Measurements from ENCODE around the gene ZNF792. TPM values are rescaled to one million over a fixed set of nuclear protein-coding genes. Genes with fewer than 3 reads are reported as not detected.
"Not testable (repeated sequence)": the region's sequence is repeated elsewhere in the genome, so short reads cannot be mapped to it uniquely, and the experiment has no call there.

The ZNF792 gene
- total RNA-seq, 1 experiment from 2014 or later, result 11.4 TPM

DNA sequence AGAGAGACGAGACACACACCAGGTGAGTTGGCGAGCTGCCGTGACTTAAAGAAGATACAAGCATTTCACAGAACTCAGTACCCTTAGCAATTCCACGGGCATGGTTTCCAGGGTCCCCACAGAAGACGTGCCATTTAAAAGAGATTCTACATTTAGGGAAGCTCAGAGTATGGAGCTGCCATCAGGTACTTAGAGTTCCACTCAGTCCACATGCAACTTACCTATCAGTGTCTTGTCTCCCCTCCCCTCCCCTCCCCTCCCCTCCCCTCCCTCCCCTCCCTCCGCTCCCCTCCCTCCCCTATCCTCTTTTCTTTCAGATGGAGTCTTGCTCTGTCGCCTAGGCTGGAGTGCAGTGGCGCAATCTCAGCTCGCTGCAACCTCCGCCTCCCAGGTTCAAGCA, 25.1 kb downstream of the ZNF792 start:
- Histone ChIP-seq H3K36me3 (ENCODE audit: insufficient read depth, low read length) (peaks cover 68% of the 10 kb centered on the region), H3K9me2 (replicated peaks; ENCODE audit: insufficient read depth, low read length) (no peaks in the 10 kb centered on the region), H3K9me3 (ENCODE audit: low read length) (peaks cover 18% of the 10 kb centered on the region), H3K4me1 (ENCODE audit: low read length) (no peaks in the 10 kb centered on the region), H2AFZ (ENCODE audit: low read length) (no peak overlapping the region), H3K27me3 (ENCODE audit: low read length) (no peaks in the 10 kb centered on the region), H3K79me2 (ENCODE audit: low read length) (no peaks in the 10 kb centered on the region), H3K27ac (ENCODE audit: low read length) (no peak overlapping the region), H4K20me1 (ENCODE audit: insufficient read depth, low read depth, low read length) (no peaks in the 10 kb centered on the region), H3K4me2 (ENCODE audit: low read depth, low read length, poor library complexity, severe bottlenecking) (no peak overlapping the region), H3K9ac (ENCODE audit: low read length) (no peak overlapping the region), H3K4me3 (ENCODE audit: low read length) (no peak overlapping the region)
- no peak for DNase-seq

DNA sequence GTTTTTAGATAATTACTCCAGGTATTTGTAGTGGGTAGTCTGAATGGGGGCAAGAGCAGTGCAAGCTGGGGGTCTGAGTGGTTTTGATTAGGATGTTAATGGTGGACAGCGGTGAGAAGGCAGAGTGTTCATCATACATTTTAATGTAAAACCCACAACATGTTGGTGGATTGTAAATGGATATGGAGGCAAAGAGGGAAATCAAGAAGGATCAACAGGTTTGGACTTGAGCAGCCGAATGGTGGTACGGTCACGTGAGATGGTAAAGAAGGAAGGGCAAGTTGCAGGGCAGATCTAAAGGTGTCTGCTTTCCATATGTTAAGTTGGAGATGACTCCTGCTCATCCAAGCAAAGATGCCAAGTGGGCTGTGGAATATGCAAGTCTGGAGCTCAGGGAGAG, 27.8 kb downstream of the ZNF792 start:
- no peak for DNase-seq
- Histone ChIP-seq H2AFZ (ENCODE audit: low read length) (no peak overlapping the region), H3K4me3 (ENCODE audit: low read length) (no peak overlapping the region), H3K9me2 (replicated peaks; ENCODE audit: insufficient read depth, low read length) (no peaks in the 10 kb centered on the region), H3K9ac (ENCODE audit: low read length) (no peak overlapping the region), H3K27me3 (ENCODE audit: low read length) (no peaks in the 10 kb centered on the region), H3K9me3 (ENCODE audit: low read length) (no peaks in the 10 kb centered on the region; the same call in 1 of the 2 replicates), H3K79me2 (ENCODE audit: low read length) (no peaks in the 10 kb centered on the region), H3K4me2 (ENCODE audit: low read depth, low read length, poor library complexity, severe bottlenecking) (no peak overlapping the region), H4K20me1 (ENCODE audit: insufficient read depth, low read depth, low read length) (no peaks in the 10 kb centered on the region), H3K36me3 (ENCODE audit: insufficient read depth, low read length) (peaks cover 66% of the 10 kb centered on the region), H3K27ac (ENCODE audit: low read length) (no peak overlapping the region), H3K4me1 (ENCODE audit: low read length) (no peaks in the 10 kb centered on the region)

DNA sequence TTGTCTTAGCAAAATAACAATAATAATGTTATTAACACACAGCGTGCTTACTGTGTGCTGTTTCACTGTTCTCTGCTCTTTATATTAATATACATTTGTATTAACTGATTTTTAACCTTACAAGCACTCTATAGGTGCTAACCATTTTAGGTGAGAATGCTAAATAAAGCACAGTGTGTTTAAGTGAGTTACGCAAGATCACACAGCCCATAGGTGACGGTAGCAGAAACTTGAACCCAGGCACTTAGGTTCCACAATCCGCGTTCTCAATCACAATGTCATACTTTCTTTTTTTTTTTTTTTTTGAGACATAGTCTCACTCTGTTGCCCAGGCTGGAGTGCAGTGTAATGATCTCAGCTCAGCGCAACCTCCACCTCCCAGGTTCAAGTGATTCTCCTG, 31.5 kb downstream of the ZNF792 start:
- Histone ChIP-seq H3K9me2 (replicated peaks; ENCODE audit: insufficient read depth, low read length) (no peaks in the 10 kb centered on the region), H3K36me3 (ENCODE audit: insufficient read depth, low read length) (peaks cover 47% of the 10 kb centered on the region), H4K20me1 (ENCODE audit: insufficient read depth, low read depth, low read length) (no peaks in the 10 kb centered on the region), H3K9ac (ENCODE audit: low read length) (no peak overlapping the region), H3K4me1 (ENCODE audit: low read length) (peaks cover 4% of the 10 kb centered on the region), H3K27ac (ENCODE audit: low read length) (no peak overlapping the region), H3K27me3 (ENCODE audit: low read length) (no peaks in the 10 kb centered on the region), H2AFZ (ENCODE audit: low read length) (no peak overlapping the region), H3K79me2 (ENCODE audit: low read length) (peaks cover 19% of the 10 kb centered on the region), H3K4me2 (ENCODE audit: low read depth, low read length, poor library complexity, severe bottlenecking) (no peak overlapping the region), H3K4me3 (ENCODE audit: low read length) (no peak overlapping the region), H3K9me3 (ENCODE audit: low read length) (no peaks in the 10 kb centered on the region)
- no peak for DNase-seq

DNA sequence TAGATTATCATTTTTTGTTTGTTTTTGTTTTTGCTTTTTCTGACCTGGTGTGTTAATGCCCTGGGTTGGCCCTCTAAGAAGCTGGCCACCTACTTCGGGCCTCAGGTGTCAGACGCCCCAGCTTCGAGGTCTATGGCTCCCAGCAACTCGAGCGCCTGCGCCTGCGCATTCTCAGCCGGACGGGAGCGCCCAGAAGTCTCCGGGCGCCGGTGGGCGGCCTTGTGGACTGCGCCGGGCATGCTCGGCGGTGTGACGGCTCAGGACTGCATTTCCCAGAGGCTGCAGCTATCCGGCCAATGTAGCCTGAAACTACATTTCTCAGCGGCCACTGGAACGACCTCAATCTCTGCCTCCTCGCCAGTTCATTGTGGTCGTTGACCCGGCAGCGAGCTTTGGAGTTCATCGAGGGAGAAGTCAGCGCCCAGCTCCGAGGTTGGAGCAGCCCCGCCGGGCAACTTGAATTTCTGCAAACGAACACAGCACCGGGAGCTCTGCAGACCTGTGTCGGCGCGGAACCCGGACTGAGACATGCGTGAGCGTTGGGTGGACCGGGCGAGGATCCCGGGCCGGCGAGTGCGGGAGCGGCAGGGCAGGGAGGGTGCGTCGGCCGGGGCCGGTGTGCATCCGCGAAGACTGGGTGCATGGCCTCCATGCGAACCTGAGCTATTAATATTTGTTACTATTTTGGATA, 37.2 kb downstream of the ZNF792 start, which contains the start of gene ZNF30:
Gene ZNF30 (plus strand): TSS at position 219 of the 691 bp plus-strand sequence. CDS start 3,045 bp downstream, outside the sequence.
- Histone ChIP-seq H3K79me2 (ENCODE audit: low read length) (peaks cover 23% of the 10 kb centered on the region), H4K20me1 (ENCODE audit: insufficient read depth, low read depth, low read length) (no peaks in the 10 kb centered on the region), H2AFZ (ENCODE audit: low read length) (peak within 1 kb of the TSS; percentile 96), H3K27me3 (ENCODE audit: low read length) (no peaks in the 10 kb centered on the region), H3K4me2 (ENCODE audit: low read depth, low read length, poor library complexity, severe bottlenecking) (peak within 1 kb of the TSS; percentile 75), H3K36me3 (ENCODE audit: insufficient read depth, low read length) (peaks cover 6% of the 10 kb centered on the region), H3K27ac (ENCODE audit: low read length) (peak within 1 kb of the TSS; percentile 55), H3K9me3 (ENCODE audit: low read length) (no peaks in the 10 kb centered on the region), H3K4me1 (ENCODE audit: low read length) (peaks cover 12% of the 10 kb centered on the region), H3K9ac (ENCODE audit: low read length) (peak within 1 kb of the TSS; percentile 84), H3K4me3 (ENCODE audit: low read length) (peak within 1 kb of the TSS; percentile 83), H3K9me2 (replicated peaks; ENCODE audit: insufficient read depth, low read length) (no peaks in the 10 kb centered on the region)
- DNase-seq, result peak; percentile 96

DNA sequence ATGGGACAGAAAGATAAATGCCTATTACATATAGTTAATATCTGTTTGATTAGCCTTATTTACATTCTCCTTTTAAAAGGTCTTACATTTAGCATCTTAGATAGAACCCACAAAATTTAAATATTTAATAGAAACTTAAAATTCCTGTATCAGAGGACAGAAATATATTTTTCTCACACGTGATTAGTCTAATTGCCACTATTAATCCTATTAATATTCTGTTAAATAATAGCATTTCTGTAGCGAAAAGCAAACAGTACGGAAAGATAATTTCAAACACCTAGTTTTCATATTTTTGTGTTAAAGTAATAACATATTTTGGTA, 37.7 kb downstream of the ZNF792 start:
- Histone ChIP-seq H2AFZ (ENCODE audit: low read length) (peak overlapping the region; percentile 7), H3K4me2 (ENCODE audit: low read depth, low read length, poor library complexity, severe bottlenecking) (peak overlapping the region; percentile 75), H3K4me1 (ENCODE audit: low read length) (peaks cover 12% of the 10 kb centered on the region), H3K36me3 (ENCODE audit: insufficient read depth, low read length) (peaks cover 1% of the 10 kb centered on the region), H3K9me3 (ENCODE audit: low read length) (no peaks in the 10 kb centered on the region), H3K27ac (ENCODE audit: low read length) (no peak overlapping the region), H4K20me1 (ENCODE audit: insufficient read depth, low read depth, low read length) (no peaks in the 10 kb centered on the region), H3K4me3 (ENCODE audit: low read length) (0 out of 2 replicates have a peak overlapping the region, but pooled peaks have one; percentile 1), H3K9me2 (replicated peaks; ENCODE audit: insufficient read depth, low read length) (no peaks in the 10 kb centered on the region), H3K9ac (ENCODE audit: low read length) (peak overlapping the region; percentile 84; the same call in 1 of the 2 replicates), H3K27me3 (ENCODE audit: low read length) (no peaks in the 10 kb centered on the region), H3K79me2 (ENCODE audit: low read length) (peaks cover 23% of the 10 kb centered on the region)
- DNase-seq, result no peak

DNA sequence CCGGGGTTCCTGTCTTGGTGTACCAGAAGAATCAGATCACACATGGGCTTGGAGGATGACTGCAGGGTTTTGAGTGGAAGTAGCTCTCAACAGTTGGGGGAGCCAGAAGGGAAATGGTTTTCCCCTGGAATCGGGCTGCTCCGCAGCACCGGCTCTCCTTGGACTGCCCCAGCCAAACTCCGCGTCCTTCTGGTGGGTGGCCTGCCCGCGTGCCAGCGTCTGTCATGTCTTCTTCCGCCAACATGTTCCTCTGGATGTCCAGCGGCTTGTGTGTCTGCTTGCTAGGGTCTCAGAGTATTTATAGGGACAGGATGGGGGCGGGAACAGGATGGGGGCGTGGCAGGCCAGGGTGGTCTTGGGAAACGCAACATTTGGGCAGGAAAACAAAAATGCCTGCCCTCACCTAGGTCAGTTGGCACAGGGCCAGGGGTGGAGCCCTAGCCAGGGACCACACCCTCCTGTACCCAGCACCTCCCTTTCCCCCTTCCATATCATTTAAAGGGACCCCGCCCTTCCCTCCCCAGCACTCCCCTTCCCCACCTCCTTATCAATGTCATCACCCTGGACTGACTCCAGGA, 38.7 kb downstream of the ZNF792 start:
- peaks cover 12% of the 10 kb centered on the region for H3K4me1 ChIP-seq (ENCODE audit: low read length)
- peaks cover 23% of the 10 kb centered on the region for H3K79me2 ChIP-seq (ENCODE audit: low read length)
- no peak overlapping the region for H3K9ac ChIP-seq (ENCODE audit: low read length)
- no peak overlapping the region for H3K4me2 ChIP-seq (ENCODE audit: low read depth, low read length, poor library complexity, severe bottlenecking)
- no peaks in the 10 kb centered on the region for H3K27me3 ChIP-seq (ENCODE audit: low read length)
- no peak for DNase-seq
- no peak overlapping the region for H3K27ac ChIP-seq (ENCODE audit: low read length)
- no peaks in the 10 kb centered on the region for H3K9me3 ChIP-seq (ENCODE audit: low read length)
- H3K4me3 ChIP-seq (ENCODE audit: low read length), result no peak overlapping the region
- H2AFZ ChIP-seq (ENCODE audit: low read length), result no peak overlapping the region
- no peaks in the 10 kb centered on the region; the same call in none of the 2 replicates for H3K36me3 ChIP-seq (ENCODE audit: insufficient read depth, low read length)
- H4K20me1 ChIP-seq (ENCODE audit: insufficient read depth, low read depth, low read length), result no peaks in the 10 kb centered on the region
- H3K9me2 ChIP-seq (replicated peaks; ENCODE audit: insufficient read depth, low read length), result no peaks in the 10 kb centered on the region

DNA sequence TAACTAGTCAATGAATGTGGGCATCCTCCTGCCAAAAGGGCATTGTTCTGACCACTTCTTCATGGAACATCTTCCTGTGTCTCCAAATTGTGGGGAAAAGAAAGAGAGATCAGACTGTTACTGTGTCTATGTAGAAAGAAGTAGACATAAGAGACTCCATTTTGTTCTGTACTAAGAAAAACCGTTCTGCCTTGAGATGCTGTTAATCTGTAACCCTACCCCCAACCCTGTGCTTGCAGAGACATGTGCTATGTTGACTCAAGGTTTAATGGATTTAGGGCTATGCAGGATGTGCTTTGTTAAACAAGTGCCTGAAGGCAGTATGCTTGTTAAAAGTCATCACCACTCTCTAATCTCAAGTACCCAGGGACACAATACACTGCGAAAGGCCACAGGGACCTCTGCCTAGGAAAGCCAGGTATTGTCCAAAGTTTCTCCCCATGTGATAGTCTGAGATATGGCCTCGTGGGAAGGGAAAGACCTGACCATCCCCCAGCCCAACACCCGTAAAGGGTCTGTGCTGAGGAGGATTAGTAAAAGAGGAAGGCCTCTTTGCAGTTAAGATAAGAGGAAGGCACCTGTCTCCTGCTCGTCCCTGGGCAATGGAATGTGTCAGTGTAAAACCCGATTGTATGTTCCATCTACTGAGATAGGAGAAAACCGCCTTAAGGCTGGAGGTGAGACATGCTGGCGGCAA, 43.8 kb downstream of the ZNF792 start:
- H3K9me3 ChIP-seq (ENCODE audit: low read length); H2AFZ ChIP-seq (ENCODE audit: low read length); H3K9me2 ChIP-seq (replicated peaks; ENCODE audit: insufficient read depth, low read length); H3K4me1 ChIP-seq (ENCODE audit: low read length); H3K27me3 ChIP-seq (ENCODE audit: low read length); H3K27ac ChIP-seq (ENCODE audit: low read length); H3K79me2 ChIP-seq (ENCODE audit: low read length); H3K4me3 ChIP-seq (ENCODE audit: low read length); H4K20me1 ChIP-seq (ENCODE audit: insufficient read depth, low read depth, low read length); H3K36me3 ChIP-seq (ENCODE audit: insufficient read depth, low read length); H3K4me2 ChIP-seq (ENCODE audit: low read depth, low read length, poor library complexity, severe bottlenecking); H3K9ac ChIP-seq (ENCODE audit: low read length); DNase-seq: not testable (repeated sequence)

DNA sequence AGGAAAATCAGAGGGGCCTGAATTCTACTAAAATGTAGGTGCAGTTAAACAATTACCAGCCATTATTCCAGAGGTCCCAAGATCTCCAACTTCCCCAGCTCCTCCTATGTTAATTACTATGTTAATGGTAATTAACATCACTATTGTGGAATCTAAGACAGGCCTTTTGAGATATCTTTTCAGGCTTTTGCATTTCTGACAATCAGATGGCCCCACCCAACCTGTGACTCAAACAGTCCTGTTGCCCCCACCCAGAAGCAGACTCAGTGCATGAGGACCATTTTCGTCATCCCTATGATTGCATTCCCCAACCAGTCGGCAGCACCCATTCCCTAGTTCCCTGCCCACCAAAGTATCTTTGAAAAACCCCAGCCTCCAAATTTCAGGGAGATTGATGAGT, 45.8 kb downstream of the ZNF792 start:
- H3K9ac ChIP-seq (ENCODE audit: low read length), result no peak overlapping the region
- H2AFZ ChIP-seq (ENCODE audit: low read length), result no peak overlapping the region
- H3K79me2 ChIP-seq (ENCODE audit: low read length), result no peaks in the 10 kb centered on the region
- no peak overlapping the region for H3K27ac ChIP-seq (ENCODE audit: low read length)
- H4K20me1 ChIP-seq (ENCODE audit: insufficient read depth, low read depth, low read length), result no peaks in the 10 kb centered on the region
- DNase-seq, result no peak
- H3K9me2 ChIP-seq (replicated peaks; ENCODE audit: insufficient read depth, low read length), result no peaks in the 10 kb centered on the region
- H3K36me3 ChIP-seq (ENCODE audit: insufficient read depth, low read length), result no peaks in the 10 kb centered on the region
- H3K4me3 ChIP-seq (ENCODE audit: low read length), result no peak overlapping the region
- no peaks in the 10 kb centered on the region for H3K4me1 ChIP-seq (ENCODE audit: low read length)
- H3K4me2 ChIP-seq (ENCODE audit: low read depth, low read length, poor library complexity, severe bottlenecking), result no peak overlapping the region
- no peaks in the 10 kb centered on the region for H3K27me3 ChIP-seq (ENCODE audit: low read length)
- peaks cover 6% of the 10 kb centered on the region; the same call in 1 of the 2 replicates for H3K9me3 ChIP-seq (ENCODE audit: low read length)

All from Karpas-422 (cell line).